SK-MEL-5 (cell line): Measurements from ENCODE around the gene CCND1. TPM values are rescaled to one million over a fixed set of nuclear protein-coding genes. Genes with fewer than 3 reads are reported as not detected.

Source experiments
- DNase-seq: peaks from one replicate; pipeline ENCODE4 v3.0.0-alpha.2; 2016; ENCODE audit warnings: low read depth, low spot score
- in situ Hi-C: cut with HindIII; loops from 2 replicates; pipeline ENCODE4 v1.10.0; 2016; ENCODE audit warnings: low sequenced_read_pairs, high pct_unique_total_duplicates, low pct_unique_long_range_greater_than_20kb
- polyA plus RNA-seq, 2 experiments: library from polyadenylated mRNA; depleted of rRNA; stranded (reverse); fragments of >200 nt; gene quantifications; 2 replicates each; pipeline ENCODE4 v1.2.3, GENCODE V29; 2015
- total RNA-seq: library from RNA; depleted of rRNA; stranded (reverse); fragments of >200 nt; shearing (Covaris generic); gene quantifications from 2 replicates; pipeline ENCODE4 v1.2.3, GENCODE V29; 2014; rRNA removed

CCND1 gene
- 111 and 118 TPM in 2 replicates for total RNA-seq
- 146 and 173 TPM in 2 replicates for polyA plus RNA-seq (2015; cell fraction: cytosol; rRNA removed)
- polyA plus RNA-seq (2015; cell fraction: nucleus; rRNA removed) = 62.1 and 108 TPM in 2 replicates

DNA sequence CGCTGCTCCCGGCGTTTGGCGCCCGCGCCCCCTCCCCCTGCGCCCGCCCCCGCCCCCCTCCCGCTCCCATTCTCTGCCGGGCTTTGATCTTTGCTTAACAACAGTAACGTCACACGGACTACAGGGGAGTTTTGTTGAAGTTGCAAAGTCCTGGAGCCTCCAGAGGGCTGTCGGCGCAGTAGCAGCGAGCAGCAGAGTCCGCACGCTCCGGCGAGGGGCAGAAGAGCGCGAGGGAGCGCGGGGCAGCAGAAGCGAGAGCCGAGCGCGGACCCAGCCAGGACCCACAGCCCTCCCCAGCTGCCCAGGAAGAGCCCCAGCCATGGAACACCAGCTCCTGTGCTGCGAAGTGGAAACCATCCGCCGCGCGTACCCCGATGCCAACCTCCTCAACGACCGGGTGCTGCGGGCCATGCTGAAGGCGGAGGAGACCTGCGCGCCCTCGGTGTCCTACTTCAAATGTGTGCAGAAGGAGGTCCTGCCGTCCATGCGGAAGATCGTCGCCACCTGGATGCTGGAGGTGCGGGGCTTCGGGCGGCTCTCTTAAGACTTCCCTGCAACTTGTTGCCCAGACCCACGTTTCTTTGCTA, at the start of gene CCND1:
TSS of gene CCND1 (plus strand) at position 162 of the 587 bp plus-strand sequence. CDS start at position 320, 158 bp downstream.
- DNase-seq = peak; percentile 99
- in situ Hi-C loops = no loop called here

DNA sequence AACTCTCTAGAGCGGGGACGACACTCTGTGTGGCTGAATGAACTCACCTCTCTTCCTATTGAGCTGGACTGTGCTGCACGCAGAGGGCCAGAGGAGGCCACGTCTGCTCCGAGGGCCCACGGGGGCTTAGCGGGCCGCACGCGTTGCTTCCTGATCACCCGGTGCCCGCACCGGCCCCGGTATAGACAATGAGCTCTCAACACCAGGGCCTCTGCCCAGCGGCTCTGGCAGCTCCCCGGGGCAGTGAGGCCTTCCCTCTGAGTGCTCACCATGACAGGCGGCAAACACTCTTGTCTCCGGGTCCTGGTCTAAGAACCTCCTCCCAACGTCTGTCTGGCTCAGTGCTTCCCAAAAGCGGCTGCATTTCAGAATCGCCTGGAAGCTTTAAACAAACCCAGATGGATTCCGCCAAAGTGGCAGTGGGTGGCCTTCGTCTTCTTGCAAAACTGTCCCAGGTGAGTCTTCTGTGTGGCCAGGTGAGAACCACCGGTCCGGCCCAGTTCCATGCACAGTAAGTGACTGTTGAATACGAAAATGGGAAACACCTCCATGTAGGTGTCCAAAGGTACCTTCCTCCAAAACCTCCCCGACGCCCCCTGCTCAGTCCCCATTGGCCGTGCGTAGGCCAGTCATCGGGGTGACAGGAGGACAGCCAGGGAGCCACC, 47.8 kb upstream of the CCND1 start:
- in situ Hi-C loops = loop anchor here (5.0 kb wide), 1 partner anchor 46 kb away; no protein-coding TSS in a partner anchor
- DNase-seq = no peak

DNA sequence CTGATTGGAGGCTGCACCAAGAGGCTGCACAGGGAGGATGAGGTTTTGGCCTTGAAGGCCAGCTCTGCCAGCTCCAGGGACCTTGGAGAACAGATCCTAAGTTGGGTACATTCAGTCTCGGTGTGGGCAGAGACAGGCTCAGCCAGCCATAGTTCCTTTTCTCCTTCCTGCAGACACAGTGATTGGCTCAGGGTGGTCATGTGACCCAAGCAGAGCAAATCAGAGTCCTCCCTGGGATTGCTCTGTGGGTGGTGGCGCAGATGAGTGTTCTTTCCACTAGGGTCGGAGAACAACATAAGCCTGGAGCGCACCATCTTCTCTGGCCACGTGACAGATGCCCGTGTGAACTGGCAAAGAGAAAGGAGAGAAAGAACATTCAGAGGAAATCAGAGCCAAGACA, 47.1 kb upstream of the CCND1 start:
- peak; percentile 37 for DNase-seq
- in situ Hi-C loops = loop anchor here (5.0 kb wide), 1 partner anchor 47 kb away; no protein-coding TSS in a partner anchor

DNA sequence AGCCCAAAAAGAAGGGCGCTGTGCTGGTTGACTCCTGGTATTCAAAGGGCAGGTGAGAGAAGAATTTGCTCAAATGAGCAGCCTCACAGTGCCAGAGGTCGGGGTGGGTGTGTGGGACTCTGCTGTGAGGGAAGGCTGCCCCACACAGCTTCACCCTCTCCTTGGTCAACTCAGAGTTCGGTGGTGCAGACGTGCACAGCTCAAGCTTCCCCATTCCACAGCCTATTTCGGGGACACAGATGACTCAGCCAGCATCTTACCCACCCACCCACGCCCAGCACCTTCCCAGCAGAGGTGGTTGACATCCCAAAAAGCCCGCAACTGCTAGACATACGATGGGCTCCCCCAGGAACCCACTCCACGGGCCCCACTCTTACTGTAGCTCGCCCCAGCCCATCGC, 46.5 kb upstream of the CCND1 start:
- in situ Hi-C loops = loop anchor here (5.0 kb wide), 1 partner anchor 47 kb away; no protein-coding TSS in a partner anchor
- DNase-seq = no peak

GRCh38 chr11:69595805-69596665, 44.9 kb upstream of the CCND1 start:
- in situ Hi-C loops = no loop called here
- DNase-seq = no peak

DNA sequence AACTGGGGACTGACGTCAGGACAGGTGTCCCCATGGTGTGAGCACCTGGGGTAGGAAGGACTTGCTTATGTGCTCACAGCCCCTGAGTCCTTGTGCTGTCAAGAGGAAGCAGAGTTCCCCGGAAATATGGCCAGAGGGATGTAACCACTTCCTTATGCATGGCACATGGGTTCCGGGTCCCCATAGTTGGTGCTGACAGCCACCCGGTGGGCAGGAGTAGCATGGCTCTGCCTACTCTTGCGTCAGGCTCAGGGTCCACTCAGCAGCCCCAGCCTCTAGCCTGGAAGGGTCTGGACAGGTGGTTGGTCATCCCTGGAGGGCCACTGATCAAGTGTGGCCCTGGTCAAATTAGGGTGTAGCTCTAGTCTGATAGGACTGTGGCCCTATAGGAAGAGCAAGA, 42.8 kb upstream of the CCND1 start:
- no peak for DNase-seq
- in situ Hi-C loops = no loop called here

DNA sequence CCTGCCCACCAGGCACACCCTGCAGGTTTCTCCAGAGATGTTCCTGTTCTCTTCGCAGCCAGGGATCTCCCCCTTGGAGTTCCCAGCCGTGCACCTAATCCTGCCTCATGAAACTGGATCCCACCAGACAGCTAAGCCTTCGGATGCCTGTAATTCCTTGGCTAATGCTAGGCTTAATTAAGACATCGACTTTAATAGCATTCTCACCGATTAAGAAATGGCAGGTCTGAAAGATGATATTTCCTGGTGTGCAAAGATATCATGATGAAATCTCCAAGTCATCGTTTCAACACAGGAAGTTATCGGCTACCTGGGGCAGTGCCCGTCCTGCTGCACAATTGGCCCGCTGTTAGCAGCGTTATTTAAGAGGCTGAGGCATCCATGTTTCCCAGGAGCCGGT, 41.5 kb upstream of the CCND1 start:
- no peak for DNase-seq
- in situ Hi-C loops = no loop called here

DNA sequence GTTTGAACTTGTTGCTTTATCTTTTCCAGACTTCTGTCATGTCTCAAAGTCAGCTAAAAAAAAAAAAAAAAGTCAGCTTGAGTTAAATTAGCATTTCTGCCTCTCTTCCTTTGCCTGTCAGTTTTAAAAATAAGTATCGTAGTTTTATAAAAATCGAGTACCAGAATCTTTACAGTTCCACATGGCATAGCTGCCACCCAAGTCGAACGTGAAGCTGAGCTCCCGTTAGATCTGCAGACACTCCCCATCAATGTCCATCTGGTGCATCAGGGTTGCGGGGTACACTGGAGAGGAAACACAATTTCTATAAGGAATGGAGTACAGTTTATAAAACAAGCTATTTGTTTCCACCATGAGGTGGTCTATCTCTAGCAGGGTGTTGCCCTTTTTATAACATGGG, 41.0 kb upstream of the CCND1 start:
- no peak for DNase-seq
- in situ Hi-C loops = no loop called here

DNA sequence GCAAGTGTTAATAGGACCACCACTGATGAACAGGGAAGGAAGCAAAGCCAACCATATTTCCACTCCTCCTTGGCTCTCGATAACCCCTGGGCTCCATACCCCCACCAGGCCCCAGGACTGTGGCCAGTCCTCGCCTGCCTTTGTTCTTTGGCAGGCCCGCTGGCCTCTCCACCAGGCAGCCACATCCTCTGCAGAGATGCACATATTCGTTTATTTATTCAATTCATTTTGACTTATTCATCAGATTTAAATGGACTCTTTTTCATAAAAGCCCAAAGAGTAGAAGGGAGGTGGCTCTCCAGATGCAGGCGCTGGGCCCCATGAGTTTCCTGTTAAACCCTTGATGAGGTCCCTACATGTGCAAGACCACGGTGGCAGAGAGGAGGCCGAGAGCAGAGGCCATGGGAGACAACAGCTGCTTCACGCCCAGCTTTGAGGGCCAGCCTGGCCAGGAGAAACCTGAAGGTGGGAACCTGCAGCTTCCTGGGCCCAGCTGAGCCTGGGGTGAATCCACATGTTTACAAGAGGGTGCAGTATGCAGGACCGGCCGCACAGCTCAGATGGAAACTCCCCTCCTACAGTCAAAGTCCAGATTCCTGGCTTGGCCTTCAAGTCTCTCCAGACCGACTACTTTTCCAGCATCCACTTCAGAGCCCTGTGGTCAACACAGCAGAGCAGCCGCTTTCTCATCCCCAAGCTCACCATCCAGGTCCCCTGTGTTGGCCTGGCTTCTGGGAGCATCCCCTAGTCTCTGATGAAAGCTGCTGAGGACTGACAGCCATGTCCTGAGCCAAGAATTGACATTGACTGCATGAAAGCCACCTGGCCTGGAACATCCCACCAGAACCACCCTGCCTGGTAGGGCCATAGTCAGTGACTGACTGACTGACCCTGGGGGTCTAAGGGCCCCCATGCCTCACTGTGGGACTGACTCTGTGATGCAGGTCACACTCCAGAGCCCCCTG, 39.7 kb upstream of the CCND1 start:
- in situ Hi-C loops = no loop called here
- DNase-seq = no peak

- DNase-seq = no peak
- in situ Hi-C loops = no loop called here
These were observed 37.7 kb upstream of the CCND1 start for GRCh38 chr11:69603111-69603836.

DNA sequence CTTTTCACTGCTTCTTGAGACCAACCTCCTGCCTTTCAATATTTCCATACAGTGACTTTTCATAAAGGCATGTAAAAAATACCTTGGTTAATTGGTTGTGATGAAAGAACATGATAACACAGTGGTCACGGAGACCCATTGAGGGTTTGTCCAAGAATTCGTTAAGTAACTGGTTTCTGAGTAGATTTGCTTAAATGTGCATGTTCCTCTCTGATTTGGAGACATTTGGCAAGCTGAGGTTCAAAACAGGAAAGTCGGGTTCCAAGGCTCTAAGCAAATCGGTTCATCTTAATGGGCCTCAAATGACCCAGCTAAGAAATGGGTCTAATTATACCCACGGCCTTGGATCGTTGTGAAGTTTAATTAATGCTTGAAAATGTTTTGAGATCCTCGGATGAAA, 36.9 kb upstream of the CCND1 start:
- no peak for DNase-seq
- in situ Hi-C loops = no loop called here

- in situ Hi-C loops = no loop called here
- no peak for DNase-seq
These were observed 35.0 kb upstream of the CCND1 start for GRCh38 chr11:69605737-69606526.

DNA sequence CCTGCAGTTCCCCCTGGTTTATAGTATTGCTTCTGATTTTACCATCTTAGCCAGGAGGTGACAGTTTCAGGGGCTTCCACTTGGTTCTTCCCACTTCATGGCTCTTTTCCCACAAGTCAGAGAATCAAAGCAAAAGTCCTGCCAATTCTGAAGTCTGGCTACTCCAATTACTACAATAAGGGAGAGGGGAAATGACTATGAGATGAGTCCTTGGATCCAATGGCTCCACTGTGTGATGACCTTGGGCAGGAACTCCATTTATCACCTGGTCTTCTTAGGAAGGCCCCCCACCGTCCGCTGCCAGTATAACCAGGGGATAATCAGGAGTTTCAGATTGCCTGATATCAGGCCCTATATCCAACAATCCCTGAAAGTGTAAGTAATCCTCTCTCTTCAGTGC, 31.6 kb upstream of the CCND1 start:
- DNase-seq = no peak
- in situ Hi-C loops = no loop called here

- in situ Hi-C loops = no loop called here
- no peak for DNase-seq
These were observed 29.1 kb upstream of the CCND1 start for GRCh38 chr11:69611548-69612526.

DNA sequence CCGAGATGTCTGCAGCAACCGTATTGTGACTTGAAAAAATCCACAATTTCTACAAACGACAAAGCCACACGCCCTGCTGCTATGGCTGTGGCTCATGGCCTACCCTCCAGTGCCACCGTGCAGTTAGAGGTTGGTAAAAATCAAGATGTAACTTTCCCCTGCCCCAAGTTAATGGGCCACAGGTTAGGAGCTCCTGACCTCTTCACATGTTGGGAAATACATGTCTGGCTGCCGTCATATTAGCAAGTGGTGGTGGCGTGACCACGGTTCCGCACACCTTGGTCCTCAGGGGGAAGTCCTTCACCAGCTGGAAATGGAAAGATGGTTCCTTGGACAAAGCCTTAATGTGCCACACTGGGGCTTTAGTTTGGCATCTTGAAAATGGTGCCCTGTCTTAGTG, 27.4 kb upstream of the CCND1 start:
- DNase-seq = no peak
- in situ Hi-C loops = no loop called here
